K562 (cell line): ENCODE data around the gene RPL35. TPM values are rescaled to one million over a fixed set of nuclear protein-coding genes. Genes with fewer than 3 reads are reported as not detected.

Experiments
- ASH1L ChIP-seq: fragments of 450-650 bp; IDR thresholded peaks from 2 replicates; pipeline ENCODE4 v1.6.1; 2018; ENCODE audit warnings: borderline replicate concordance, mild to moderate bottlenecking, low read depth; ENCODE audit not compliant: partially characterized antibody
- C11orf30 ChIP-seq: fragments of 450-650 bp; IDR thresholded peaks from 2 replicates; pipeline ENCODE4 v1.6.1; 2016; ENCODE audit warnings: low read depth, mild to moderate bottlenecking
- MEF2D ChIP-seq: conservative IDR thresholded peaks from 2 replicates; pipeline ENCODE4 v1.6.1; 2016; ENCODE audit warnings: low read depth, missing genetic modification characterization, missing compliant biosample characterization
- MYBL2 ChIP-seq, 2 experiments: fragments of 450-650 bp in 1 of 2; sonication (generic) in 1 of 2; formaldehyde crosslinking in 1 of 2; IDR thresholded peaks; 2 replicates each; pipeline versions ENCODE4 v1.6.1 to v1.8.1; 2017 to 2022; ENCODE audit warnings: borderline replicate concordance in 1 of 2, inconsistent platforms in 1 of 2, low read depth in 1 of 2, mild to moderate bottlenecking in 1 of 2, missing genetic modification reagents in 1 of 2, moderate library complexity in 1 of 2
- PHF20 ChIP-seq: fragments of 450-650 bp; IDR thresholded peaks from 2 replicates; pipeline ENCODE4 v1.6.1; 2018; ENCODE audit not compliant: partially characterized antibody
- PML ChIP-seq: IDR thresholded peaks from 2 replicates; pipeline ENCODE4 v1.6.1; 2012; ENCODE audit warnings: low read length, inconsistent platforms
- SAP30 ChIP-seq: fragments of 200-600 bp; sonication (generic); IDR thresholded peaks from 2 replicates; pipeline ENCODE4 v1.6.1; 2012; ENCODE audit warnings: borderline replicate concordance, low read depth, mild to moderate bottlenecking, moderate library complexity, low read length, control low read depth, inconsistent platforms; ENCODE audit not compliant: insufficient read depth, poor library complexity, severe bottlenecking
- SIN3A ChIP-seq, 2 experiments: fragments of 150-350 bp in 1 of 2; IDR thresholded peaks; 2 replicates each; pipeline ENCODE4 v1.6.1; 2011 to 2016; ENCODE audit warnings: borderline replicate concordance in 2 of 2, low read depth in 2 of 2, low read length in 2 of 2, mild to moderate bottlenecking in 2 of 2, moderate library complexity in 2 of 2; ENCODE audit not compliant: control insufficient read depth in 1 of 2
- SREBF2 ChIP-seq: sonication (generic); formaldehyde crosslinking; IDR thresholded peaks from 2 replicates; pipeline ENCODE4 v1.4.0; 2020; ENCODE audit warnings: mild to moderate bottlenecking, missing genetic modification reagents
- STAG1 ChIP-seq: sonication (generic); formaldehyde crosslinking; IDR thresholded peaks from 2 replicates; pipeline ENCODE4 v1.5.0; 2020; ENCODE audit warnings: missing genetic modification reagents, borderline replicate concordance
- XRCC4 ChIP-seq: IDR thresholded peaks from one replicate; pipeline ENCODE4 v1.6.1; 2011; ENCODE audit not compliant: insufficient read depth, insufficient read length; ENCODE audit errors: extremely low read depth
- ZFP1 ChIP-seq: fragments of 450-650 bp; formaldehyde crosslinking; IDR thresholded peaks from 2 replicates; pipeline ENCODE4 v1.4.0; 2020; ENCODE audit warnings: mild to moderate bottlenecking, mixed read lengths
- ZNF764 ChIP-seq: fragments of 250-450 bp; sonication (Bioruptor Pico); IDR thresholded peaks from 2 replicates; pipeline ENCODE4 v1.4.0; 2020; ENCODE audit warnings: low read depth, mild to moderate bottlenecking, moderate library complexity
- polyA plus RNA-seq, 8 experiments: library from polyadenylated mRNA; depleted of rRNA in 4 of 8; stranded (reverse) in 5 of 8; unstranded in 3 of 8; fragments of >200 nt; fragmentation: Nextera tagmentation in 2 of 8; fragmentation: Illumina TruSeq in 1 of 8; extraction: Ambion mirVana in 2 of 8; extraction: Trizol in 1 of 8; gene quantifications; 2 replicates each; pipeline versions ENCODE4 v1.2.1 to v1.2.3, GENCODE V29; 2011 to 2014; ENCODE audit warnings: inconsistent platforms in 1 of 8, missing spikeins in 1 of 8
- total RNA-seq, 7 experiments: library from RNA; depleted of rRNA in 6 of 7; stranded (reverse); fragments of >200 nt in 6 of 7; fragmentation: Illumina TruSeq in 2 of 7; extraction: Trizol in 2 of 7; gene quantifications; 2 replicates each; pipeline versions ENCODE4 v1.2.1 to v1.2.3, GENCODE V29; 2011 to 2021; ENCODE audit warnings: low replicate concordance in 1 of 7
- TF ChIP-seq, protein P1 (sequence below): sonication (generic); formaldehyde crosslinking; IDR thresholded peaks from 2 replicates; pipeline ENCODE4 v1.8.0; 2022; ENCODE audit warnings: mild to moderate bottlenecking, missing genetic modification reagents
- TF ChIP-seq, protein P2 (sequence below): fragments of 200-800 bp; sonication (Bioruptor generic); IDR thresholded peaks from 2 replicates; pipeline ENCODE4 v1.6.1; 2017; ENCODE audit warnings: missing genetic modification characterization, missing compliant biosample characterization
- TF ChIP-seq, protein P3 (sequence below): fragments of 450-650 bp; IDR thresholded peaks from 2 replicates; pipeline ENCODE4 v1.6.1; 2016
- TF ChIP-seq, protein P4 (sequence below), 2 experiments: fragments of 250-450 bp in 1 of 2; fragments of 450-650 bp in 1 of 2; sonication (Bioruptor Pico) in 1 of 2; IDR thresholded peaks; 2 replicates each; pipeline versions ENCODE4 v1.6.1 to v1.8.0; 2016 to 2021; ENCODE audit warnings: mild to moderate bottlenecking in 2 of 2, moderate library complexity in 2 of 2, missing compliant biosample characterization in 1 of 2, missing genetic modification characterization in 1 of 2

Gene RPL35
- total and polyA plus RNA-seq, 9 of the 15 experiments (the other 6 are each of a cell fraction or from before 2014, with no cell fraction given): 1,755 to 5,101 (median 3,405) TPM

DNA sequence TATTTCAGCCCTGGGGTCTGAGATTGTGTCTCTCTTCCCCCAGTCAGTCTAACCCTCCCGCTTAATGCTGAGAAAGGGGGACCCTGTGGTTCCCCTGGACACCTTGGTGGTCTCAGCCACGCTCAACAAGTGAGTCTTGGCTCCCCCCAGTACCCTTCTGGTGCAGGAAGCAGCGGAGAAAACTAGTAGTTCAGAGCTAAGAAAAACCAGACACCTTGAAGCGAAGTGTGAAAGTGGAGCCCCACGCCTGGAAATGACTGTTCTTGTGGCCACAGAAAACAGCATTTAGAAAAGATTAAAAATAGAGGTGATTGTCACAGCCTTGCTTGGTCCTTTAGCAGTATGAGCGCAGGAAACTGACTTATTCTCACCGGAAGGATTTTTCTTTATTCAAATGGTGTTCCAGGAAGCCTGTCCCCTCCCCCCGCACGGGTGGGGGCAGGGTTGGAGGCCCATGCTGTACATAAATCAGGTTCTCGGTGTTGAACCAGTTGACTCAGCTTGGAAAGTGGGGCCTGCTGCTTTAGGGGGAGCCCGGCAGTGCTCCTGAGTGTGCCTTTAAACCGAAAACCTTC is 8.3 kb upstream of the RPL35 start (continued):
- TF ChIP-seq, protein P1, sequence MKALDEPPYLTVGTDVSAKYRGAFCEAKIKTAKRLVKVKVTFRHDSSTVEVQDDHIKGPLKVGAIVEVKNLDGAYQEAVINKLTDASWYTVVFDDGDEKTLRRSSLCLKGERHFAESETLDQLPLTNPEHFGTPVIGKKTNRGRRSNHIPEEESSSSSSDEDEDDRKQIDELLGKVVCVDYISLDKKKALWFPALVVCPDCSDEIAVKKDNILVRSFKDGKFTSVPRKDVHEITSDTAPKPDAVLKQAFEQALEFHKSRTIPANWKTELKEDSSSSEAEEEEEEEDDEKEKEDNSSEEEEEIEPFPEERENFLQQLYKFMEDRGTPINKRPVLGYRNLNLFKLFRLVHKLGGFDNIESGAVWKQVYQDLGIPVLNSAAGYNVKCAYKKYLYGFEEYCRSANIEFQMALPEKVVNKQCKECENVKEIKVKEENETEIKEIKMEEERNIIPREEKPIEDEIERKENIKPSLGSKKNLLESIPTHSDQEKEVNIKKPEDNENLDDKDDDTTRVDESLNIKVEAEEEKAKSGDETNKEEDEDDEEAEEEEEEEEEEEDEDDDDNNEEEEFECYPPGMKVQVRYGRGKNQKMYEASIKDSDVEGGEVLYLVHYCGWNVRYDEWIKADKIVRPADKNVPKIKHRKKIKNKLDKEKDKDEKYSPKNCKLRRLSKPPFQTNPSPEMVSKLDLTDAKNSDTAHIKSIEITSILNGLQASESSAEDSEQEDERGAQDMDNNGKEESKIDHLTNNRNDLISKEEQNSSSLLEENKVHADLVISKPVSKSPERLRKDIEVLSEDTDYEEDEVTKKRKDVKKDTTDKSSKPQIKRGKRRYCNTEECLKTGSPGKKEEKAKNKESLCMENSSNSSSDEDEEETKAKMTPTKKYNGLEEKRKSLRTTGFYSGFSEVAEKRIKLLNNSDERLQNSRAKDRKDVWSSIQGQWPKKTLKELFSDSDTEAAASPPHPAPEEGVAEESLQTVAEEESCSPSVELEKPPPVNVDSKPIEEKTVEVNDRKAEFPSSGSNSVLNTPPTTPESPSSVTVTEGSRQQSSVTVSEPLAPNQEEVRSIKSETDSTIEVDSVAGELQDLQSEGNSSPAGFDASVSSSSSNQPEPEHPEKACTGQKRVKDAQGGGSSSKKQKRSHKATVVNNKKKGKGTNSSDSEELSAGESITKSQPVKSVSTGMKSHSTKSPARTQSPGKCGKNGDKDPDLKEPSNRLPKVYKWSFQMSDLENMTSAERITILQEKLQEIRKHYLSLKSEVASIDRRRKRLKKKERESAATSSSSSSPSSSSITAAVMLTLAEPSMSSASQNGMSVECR (CRISPR knock-in tag): no peak
- TF ChIP-seq ASH1L (no peak), XRCC4 (no peak), SREBF2 (CRISPR knock-in tag) (no peak), PHF20 (no peak), PML (no peak), ZFP1 (CRISPR knock-in tag) (no peak), SIN3A (IDR thresholded peaks at IDR 0.05; ENCODE audit: borderline replicate concordance in 2 of 2, control insufficient read depth in 1 of 2, low read depth in 2 of 2, low read length in 2 of 2) (peak; percentile 54 to 63; a peak in 2 of 4 replicates), MYBL2 (IDR thresholded peaks at IDR 0.05; ENCODE audit: low read depth) (no peak), MYBL2 (CRISPR knock-in tag; IDR thresholded peaks at IDR 0.05; ENCODE audit: borderline replicate concordance) (no peak), MEF2D (tag) (no peak), ZNF764 (CRISPR knock-in tag) (no peak), C11orf30 (no peak), SAP30 (no peak), STAG1 (CRISPR knock-in tag) (no peak)
- TF ChIP-seq, protein P2, sequence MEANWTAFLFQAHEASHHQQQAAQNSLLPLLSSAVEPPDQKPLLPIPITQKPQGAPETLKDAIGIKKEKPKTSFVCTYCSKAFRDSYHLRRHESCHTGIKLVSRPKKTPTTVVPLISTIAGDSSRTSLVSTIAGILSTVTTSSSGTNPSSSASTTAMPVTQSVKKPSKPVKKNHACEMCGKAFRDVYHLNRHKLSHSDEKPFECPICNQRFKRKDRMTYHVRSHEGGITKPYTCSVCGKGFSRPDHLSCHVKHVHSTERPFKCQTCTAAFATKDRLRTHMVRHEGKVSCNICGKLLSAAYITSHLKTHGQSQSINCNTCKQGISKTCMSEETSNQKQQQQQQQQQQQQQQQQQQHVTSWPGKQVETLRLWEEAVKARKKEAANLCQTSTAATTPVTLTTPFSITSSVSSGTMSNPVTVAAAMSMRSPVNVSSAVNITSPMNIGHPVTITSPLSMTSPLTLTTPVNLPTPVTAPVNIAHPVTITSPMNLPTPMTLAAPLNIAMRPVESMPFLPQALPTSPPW: peak; percentile 89
- TF ChIP-seq, protein P3, sequence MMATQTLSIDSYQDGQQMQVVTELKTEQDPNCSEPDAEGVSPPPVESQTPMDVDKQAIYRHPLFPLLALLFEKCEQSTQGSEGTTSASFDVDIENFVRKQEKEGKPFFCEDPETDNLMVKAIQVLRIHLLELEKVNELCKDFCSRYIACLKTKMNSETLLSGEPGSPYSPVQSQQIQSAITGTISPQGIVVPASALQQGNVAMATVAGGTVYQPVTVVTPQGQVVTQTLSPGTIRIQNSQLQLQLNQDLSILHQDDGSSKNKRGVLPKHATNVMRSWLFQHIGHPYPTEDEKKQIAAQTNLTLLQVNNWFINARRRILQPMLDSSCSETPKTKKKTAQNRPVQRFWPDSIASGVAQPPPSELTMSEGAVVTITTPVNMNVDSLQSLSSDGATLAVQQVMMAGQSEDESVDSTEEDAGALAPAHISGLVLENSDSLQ: peak; percentile 59
- TF ChIP-seq, protein P4, sequence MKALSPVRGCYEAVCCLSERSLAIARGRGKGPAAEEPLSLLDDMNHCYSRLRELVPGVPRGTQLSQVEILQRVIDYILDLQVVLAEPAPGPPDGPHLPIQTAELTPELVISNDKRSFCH (CRISPR knock-in tag; IDR thresholded peaks at IDR 0.05): no peak
- TF ChIP-seq, protein P4 (tag; IDR thresholded peaks at IDR 0.05): no peak
